ENCODE measurements around the gene LRRC28. TPM values are rescaled to one million over a fixed set of nuclear protein-coding genes. Genes with fewer than 3 reads are reported as not detected.

The LRRC28 gene
- total and polyA plus RNA-seq, 9 of the 15 experiments (the other 6 are each of a cell fraction or from before 2014, with no cell fraction given), result 5.5 to 17.4 (median 7.9) TPM

DNA sequence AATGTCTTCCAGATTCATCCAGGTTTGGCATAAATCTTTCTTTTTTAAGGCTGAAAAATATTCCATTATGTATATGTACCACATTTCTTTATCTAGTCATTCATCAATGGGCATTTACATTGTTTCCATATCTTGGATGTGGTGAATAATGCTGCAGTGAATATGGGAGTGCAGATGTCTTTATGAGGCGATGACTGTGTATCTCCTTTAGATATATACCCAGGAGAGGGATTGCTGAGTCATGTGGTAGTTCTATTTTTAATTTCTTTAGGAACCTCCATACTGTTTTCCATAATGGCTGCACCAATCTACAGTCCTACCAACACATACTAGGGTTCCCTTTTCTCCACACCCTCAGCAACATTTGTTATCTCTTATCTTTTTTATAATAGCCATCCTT lies 96.3 kb downstream of the LRRC28 start:
- in situ Hi-C loops (cut with MboI) (no loop called here), intact Hi-C loops (cut with micrococcal nuclease) (no loop called here)
- no TSS peak for BruUV-seq (replicated peaks)
- H3K36me3 ChIP-seq (ENCODE audit: control insufficient read depth, insufficient read depth, low read length), result no peaks in the 10 kb centered on the region
- H3K4me3 ChIP-seq, result no peak overlapping the region
- POLR2A ChIA-PET, result no interaction called here
- CTCF ChIA-PET (ENCODE audit: low intra/inter-chr PET ratio), result no interaction called here
- H2AFZ ChIP-seq (ENCODE audit: low read depth, low read length), result peak overlapping the region; percentile 29; the same call in 1 of the 2 replicates
- no peak overlapping the region for H3K4me2 ChIP-seq (ENCODE audit: insufficient read depth, low read length)
- H3K4me1 ChIP-seq (replicated peaks in 1 of 2; ENCODE audit: control insufficient read depth in 2 of 2, insufficient read depth in 2 of 2, low read length in 2 of 2), result no peaks in the 10 kb centered on the region
- H3K27me3 ChIP-seq (ENCODE audit: control insufficient read depth in 2 of 2, insufficient read depth in 2 of 2, low read length in 2 of 2), result no peaks in the 10 kb centered on the region
- no peak overlapping the region for H3K9ac ChIP-seq (ENCODE audit: insufficient read depth in 1 of 2, low read depth in 2 of 2, low read length in 2 of 2)
- H3K27ac ChIP-seq (ENCODE audit: extremely low read depth, low read depth, low read length), result no peak overlapping the region
- ATAC-seq (peak; percentile 27; the same call in 1 of the 3 replicates), FAIRE-seq (no peak), DNase-seq (ENCODE audit: extremely low read depth in 1 of 4, low spot score in 3 of 4) (no peak)
- H3K9me1 ChIP-seq (ENCODE audit: control insufficient read depth, insufficient read depth, low read length), result no peaks in the 10 kb centered on the region
- H4K20me1 ChIP-seq (replicated peaks; ENCODE audit: control insufficient read depth, insufficient read depth, low read length), result no peaks in the 10 kb centered on the region
- 8% methylated on average over 1 of the region's 1 CpG for WGBS (ENCODE audit: insufficient coverage, low coverage, missing lambda C conversion rate)
- no peaks in the 10 kb centered on the region for H3K9me3 ChIP-seq (replicated peaks; ENCODE audit: control insufficient read depth, insufficient read depth, low read depth, low read length)
- no peaks in the 10 kb centered on the region for H3K79me2 ChIP-seq (ENCODE audit: control insufficient read depth, insufficient read depth, low read length)
- no peak for TF ChIP-seq CC2D1A (IDR thresholded peaks at IDR 0.05)
- TF ChIP-seq POLR2B (IDR thresholded peaks at IDR 0.05; ENCODE audit: low read depth, partially characterized antibody), result no peak
- no peak for TF ChIP-seq MTA1 (IDR thresholded peaks at IDR 0.05; ENCODE audit: borderline replicate concordance)
- TF ChIP-seq OTX1 (CRISPR knock-in tag; IDR thresholded peaks at IDR 0.05), result no peak
- no peak for TF ChIP-seq ESRRA (IDR thresholded peaks at IDR 0.05; ENCODE audit: borderline replicate concordance, low read depth)
- no peak for TF ChIP-seq MTF1 (CRISPR knock-in tag; IDR thresholded peaks at IDR 0.05; ENCODE audit: borderline replicate concordance)
- no peak for TF ChIP-seq CBX8 (IDR thresholded peaks at IDR 0.05; ENCODE audit: borderline replicate concordance, extremely low read depth, low read depth, low read length, poor library complexity, severe bottlenecking)
- no peak for TF ChIP-seq ERF (CRISPR knock-in tag; IDR thresholded peaks at IDR 0.05)
- no peak for TF ChIP-seq NFYB (IDR thresholded peaks at IDR 0.05; ENCODE audit: extremely low read depth, insufficient read length)
- TF ChIP-seq ATF1 (CRISPR knock-in tag; IDR thresholded peaks at IDR 0.05), result no peak
- no peak for TF ChIP-seq ATF1 (tag; IDR thresholded peaks at IDR 0.05)
- no peak for TF ChIP-seq PREB (CRISPR knock-in tag; IDR thresholded peaks at IDR 0.05)
- TF ChIP-seq MEIS2 (IDR thresholded peaks at IDR 0.05; ENCODE audit: partially characterized antibody), result peak; percentile 3
- TF ChIP-seq, protein P1, sequence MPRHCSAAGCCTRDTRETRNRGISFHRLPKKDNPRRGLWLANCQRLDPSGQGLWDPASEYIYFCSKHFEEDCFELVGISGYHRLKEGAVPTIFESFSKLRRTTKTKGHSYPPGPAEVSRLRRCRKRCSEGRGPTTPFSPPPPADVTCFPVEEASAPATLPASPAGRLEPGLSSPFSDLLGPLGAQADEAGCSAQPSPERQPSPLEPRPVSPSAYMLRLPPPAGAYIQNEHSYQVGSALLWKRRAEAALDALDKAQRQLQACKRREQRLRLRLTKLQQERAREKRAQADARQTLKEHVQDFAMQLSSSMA (CRISPR knock-in tag; IDR thresholded peaks at IDR 0.05), result no peak
- no peak for TF ChIP-seq HBP1 (CRISPR knock-in tag; IDR thresholded peaks at IDR 0.05)
- no peak for TF ChIP-seq TAF9B (IDR thresholded peaks at IDR 0.05; ENCODE audit: partially characterized antibody)
- TF ChIP-seq, protein P2, sequence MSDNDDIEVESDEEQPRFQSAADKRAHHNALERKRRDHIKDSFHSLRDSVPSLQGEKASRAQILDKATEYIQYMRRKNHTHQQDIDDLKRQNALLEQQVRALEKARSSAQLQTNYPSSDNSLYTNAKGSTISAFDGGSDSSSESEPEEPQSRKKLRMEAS (CRISPR knock-in tag; IDR thresholded peaks at IDR 0.05), result no peak
- TF ChIP-seq NR4A1 (CRISPR knock-in tag; IDR thresholded peaks at IDR 0.05), result no peak
- no peak for TF ChIP-seq NR4A1 (tag; IDR thresholded peaks at IDR 0.05)
- no peak for TF ChIP-seq FOXP1 (CRISPR knock-in tag; IDR thresholded peaks at IDR 0.05)
- no peak for TF ChIP-seq ZNF174 (CRISPR knock-in tag; IDR thresholded peaks at IDR 0.05)
- TF ChIP-seq ADNP (tag; IDR thresholded peaks at IDR 0.05), result no peak
- TF ChIP-seq SOX6 (IDR thresholded peaks at IDR 0.05), result no peak

Data from K562 (cell line).